Mesodermal cell (in vitro differentiated cells): Measurements from ENCODE around the gene GRIA4. TPM values are rescaled to one million over a fixed set of nuclear protein-coding genes. Genes with fewer than 3 reads are reported as not detected.

ENCODE experiments used
- H3K27ac ChIP-seq: 2 replicates; pipeline ENCODE4 v1.7.0; 2013; ENCODE audit warnings: mild to moderate bottlenecking, low read depth, low read length, moderate library complexity; ENCODE audit not compliant: severe bottlenecking
- H3K36me3 ChIP-seq: 2 replicates; pipeline ENCODE4 v1.7.1; 2013; ENCODE audit warnings: mild to moderate bottlenecking, low read length, moderate library complexity; ENCODE audit not compliant: control insufficient read depth, insufficient read depth
- H3K4me1 ChIP-seq: one replicate; pipeline ENCODE4 v1.7.1; 2013; ENCODE audit warnings: mild to moderate bottlenecking, low read length; ENCODE audit not compliant: insufficient read depth, control insufficient read depth, poor library complexity, severe bottlenecking
- H3K4me3 ChIP-seq: 2 replicates; pipeline ENCODE4 v1.7.0; 2013; ENCODE audit warnings: low read length, control low read depth, mild to moderate bottlenecking; ENCODE audit not compliant: insufficient read depth, poor library complexity, severe bottlenecking; ENCODE audit errors: extremely low read depth
- H3K9me3 ChIP-seq: 2 replicates; pipeline ENCODE4 v1.7.1; 2013; ENCODE audit warnings: mild to moderate bottlenecking, low read length, moderate library complexity; ENCODE audit not compliant: control insufficient read depth
- whole genome bisulfite sequencing, 2 experiments: methylation state at CpG; one replicate each; pipeline ENCODE4 v1.1.5; 2013; ENCODE audit warnings: missing lambda C conversion rate in 2 of 2; ENCODE audit not compliant: insufficient coverage in 2 of 2; 5-methylcytosine and 5-hydroxymethylcytosine counted together
- polyA plus RNA-seq, 2 experiments: library from polyadenylated mRNA; stranded (reverse); fragments of 50-300 nt; gene quantifications; one replicate each; pipeline ENCODE4 v1.2.3, GENCODE V29; 2013

Gene GRIA4
- 0.88 TPM for polyA plus RNA-seq (2013, experiment 1 of 2)
- 1.3 TPM for polyA plus RNA-seq (2013, experiment 2 of 2)

- peak within 1 kb of the TSS; percentile 42 for H3K4me3 ChIP-seq
- 0% methylated on average over 31 to 43 of the region's 54 CpGs for WGBS, 2 experiments
- H3K4me1 ChIP-seq = no peaks in the 10 kb centered on the region
- no peaks in the 10 kb centered on the region for H3K36me3 ChIP-seq
- H3K9me3 ChIP-seq = no peaks in the 10 kb centered on the region
- H3K27ac ChIP-seq = no peak within 1 kb of the TSS
Observed at GRCh38 chr11:105609832-105610781, at the start of gene GRIA4. Gene GRIA4 (plus strand): TSS chr11:105610073. CDS start chr11:105610998, 925 bp downstream.

GRCh38 chr11:105573091-105573490 is 36.8 kb upstream of the GRIA4 start:
- 84 to 94% methylated on average over 2 of the region's 3 CpGs for WGBS, 2 experiments
- Histone ChIP-seq H3K4me3 (no peak overlapping the region), H3K36me3 (no peaks in the 10 kb centered on the region), H3K9me3 (no peaks in the 10 kb centered on the region), H3K27ac (no peak overlapping the region), H3K4me1 (no peaks in the 10 kb centered on the region)

GRCh38 chr11:105574974-105575373 is 34.9 kb upstream of the GRIA4 start:
- WGBS, 2 experiments = 81 to 94% methylated on average over 3 of the region's 3 CpGs
- Histone ChIP-seq H3K4me3 (no peak overlapping the region), H3K4me1 (no peaks in the 10 kb centered on the region), H3K27ac (no peak overlapping the region), H3K36me3 (no peaks in the 10 kb centered on the region), H3K9me3 (no peaks in the 10 kb centered on the region)

- Histone ChIP-seq H3K27ac (no peak overlapping the region), H3K4me1 (no peaks in the 10 kb centered on the region), H3K36me3 (no peaks in the 10 kb centered on the region), H3K9me3 (no peaks in the 10 kb centered on the region), H3K4me3 (no peak overlapping the region)
- 83 to 100% methylated on average over 1 of the region's 2 CpGs for WGBS, 2 experiments
Observed at GRCh38 chr11:105577641-105578040, 32.2 kb upstream of the GRIA4 start.

- WGBS, 2 experiments = no CpG with 5 or more reads among the region's 2 CpGs
- H3K36me3 ChIP-seq = no peaks in the 10 kb centered on the region
- H3K4me3 ChIP-seq = no peak overlapping the region
- no peaks in the 10 kb centered on the region for H3K9me3 ChIP-seq
- H3K27ac ChIP-seq = no peak overlapping the region
- H3K4me1 ChIP-seq = no peaks in the 10 kb centered on the region
Observed at GRCh38 chr11:105579111-105579510, 30.8 kb upstream of the GRIA4 start.

- Histone ChIP-seq H3K36me3 (no peaks in the 10 kb centered on the region), H3K4me3 (no peak overlapping the region), H3K9me3 (no peaks in the 10 kb centered on the region), H3K4me1 (no peaks in the 10 kb centered on the region), H3K27ac (no peak overlapping the region)
- WGBS, 2 experiments = 94 to 100% methylated on average over 1 to 2 of the region's 4 CpGs
Observed at GRCh38 chr11:105582497-105582896, 27.4 kb upstream of the GRIA4 start.

GRCh38 chr11:105588001-105588400 is 21.9 kb upstream of the GRIA4 start:
- no peaks in the 10 kb centered on the region for H3K4me1 ChIP-seq
- H3K9me3 ChIP-seq = no peaks in the 10 kb centered on the region
- H3K4me3 ChIP-seq = no peak overlapping the region
- H3K27ac ChIP-seq = no peak overlapping the region
- no peaks in the 10 kb centered on the region for H3K36me3 ChIP-seq
- no CpG with 5 or more reads among the region's 2 CpGs for WGBS, 2 experiments

GRCh38 chr11:105589346-105589745 is 20.5 kb upstream of the GRIA4 start:
- Histone ChIP-seq H3K4me3 (no peak overlapping the region), H3K9me3 (no peaks in the 10 kb centered on the region), H3K27ac (no peak overlapping the region), H3K4me1 (no peaks in the 10 kb centered on the region), H3K36me3 (no peaks in the 10 kb centered on the region)
- 83 to 86% methylated on average over 1 to 2 of the region's 4 CpGs for WGBS, 2 experiments

- H3K4me3 ChIP-seq = no peak overlapping the region
- H3K27ac ChIP-seq = no peak overlapping the region
- no peaks in the 10 kb centered on the region for H3K36me3 ChIP-seq
- no peaks in the 10 kb centered on the region for H3K4me1 ChIP-seq
- H3K9me3 ChIP-seq = no peaks in the 10 kb centered on the region
- WGBS, 2 experiments = 60% methylated on average over 1 to 2 of the region's 5 CpGs
Observed at GRCh38 chr11:105592035-105592434, 17.8 kb upstream of the GRIA4 start.

GRCh38 chr11:105598371-105598770 is 11.5 kb upstream of the GRIA4 start:
- WGBS, 2 experiments = 100% methylated on average over 1 of the region's 1 CpG; no CpG with 5 or more reads in 1 of the 2 experiments
- Histone ChIP-seq H3K9me3 (no peaks in the 10 kb centered on the region), H3K36me3 (no peaks in the 10 kb centered on the region), H3K27ac (no peak overlapping the region), H3K4me1 (no peaks in the 10 kb centered on the region), H3K4me3 (no peak overlapping the region)

- Histone ChIP-seq H3K4me1 (no peaks in the 10 kb centered on the region), H3K27ac (no peak overlapping the region), H3K9me3 (no peaks in the 10 kb centered on the region), H3K36me3 (no peaks in the 10 kb centered on the region), H3K4me3 (no peak overlapping the region)
Observed at GRCh38 chr11:105603156-105603555, 6.7 kb upstream of the GRIA4 start.
